Skeletal muscle cell (primary cell): Measurements from ENCODE around the gene LHFPL2.

Source experiments
- DNase-seq: peaks from one replicate; pipeline ENCODE4 v3.0.0-alpha.2; 2010; ENCODE audit warnings: low read depth
- H3K4me3 ChIP-seq: 2 replicates; pipeline ENCODE4 v1.5.1; 2011; ENCODE audit warnings: low read depth, mild to moderate bottlenecking, control low read depth, low read length, moderate library complexity

LHFPL2 gene

GRCh38 chr5:78540335-78541085 lies 108.1 kb downstream of the LHFPL2 start:
- no peak for DNase-seq
- no peak overlapping the region for H3K4me3 ChIP-seq

GRCh38 chr5:78538240-78538850 lies 110.2 kb downstream of the LHFPL2 start:
- no peak for DNase-seq
- no peak overlapping the region for H3K4me3 ChIP-seq

- peak; percentile 35 for DNase-seq
- H3K4me3 ChIP-seq: no peak overlapping the region
Measured at GRCh38 chr5:78537821-78538220, 110.8 kb downstream of the LHFPL2 start.

GRCh38 chr5:78537411-78537810 lies 111.2 kb downstream of the LHFPL2 start:
- H3K4me3 ChIP-seq: no peak overlapping the region
- DNase-seq: no peak

GRCh38 chr5:78536661-78537196 lies 111.8 kb downstream of the LHFPL2 start:
- no peak for DNase-seq
- H3K4me3 ChIP-seq: no peak overlapping the region

- no peak overlapping the region for H3K4me3 ChIP-seq
Measured at GRCh38 chr5:78534905-78535200, 113.7 kb downstream of the LHFPL2 start.

GRCh38 chr5:78534148-78534904 lies 114.2 kb downstream of the LHFPL2 start:
- DNase-seq: peak; percentile 34

More at GRCh38 chr5:78534905-78535200, 113.7 kb downstream of the LHFPL2 start:
- no peak for DNase-seq

GRCh38 chr5:78533356-78533755 lies 115.2 kb downstream of the LHFPL2 start:
- no peak for DNase-seq
- H3K4me3 ChIP-seq: no peak overlapping the region

More at GRCh38 chr5:78534148-78534904, 114.2 kb downstream of the LHFPL2 start:
- H3K4me3 ChIP-seq: no peak overlapping the region

GRCh38 chr5:78530342-78531096 lies 118.1 kb downstream of the LHFPL2 start:
- no peak overlapping the region for H3K4me3 ChIP-seq
- DNase-seq: no peak

GRCh38 chr5:78527925-78528324 lies 120.6 kb downstream of the LHFPL2 start:
- no peak overlapping the region for H3K4me3 ChIP-seq
- no peak for DNase-seq

- peak; percentile 78 for DNase-seq
- H3K4me3 ChIP-seq: no peak overlapping the region
Measured at GRCh38 chr5:78527054-78527859, 121.3 kb downstream of the LHFPL2 start.

- no peak overlapping the region for H3K4me3 ChIP-seq
- DNase-seq: peak; percentile 48
Measured at GRCh38 chr5:78526049-78526525, 122.5 kb downstream of the LHFPL2 start.

- DNase-seq: no peak
- H3K4me3 ChIP-seq: no peak overlapping the region
Measured at GRCh38 chr5:78523314-78524193, 125.0 kb downstream of the LHFPL2 start.

- no peak for DNase-seq
Measured at GRCh38 chr5:78522476-78523260, 125.9 kb downstream of the LHFPL2 start.

GRCh38 chr5:78521455-78521854 lies 127.1 kb downstream of the LHFPL2 start:
- no peak overlapping the region for H3K4me3 ChIP-seq

More at GRCh38 chr5:78522476-78523260, 125.9 kb downstream of the LHFPL2 start:
- H3K4me3 ChIP-seq: no peak overlapping the region

GRCh38 chr5:78519198-78519941 lies 129.2 kb downstream of the LHFPL2 start:
- DNase-seq: no peak
- H3K4me3 ChIP-seq: no peak overlapping the region

More at GRCh38 chr5:78521455-78521854, 127.1 kb downstream of the LHFPL2 start:
- DNase-seq: no peak
